ENCODE measurements around the gene ATP10A. TPM values are rescaled to one million over a fixed set of nuclear protein-coding genes. Genes with fewer than 3 reads are reported as not detected.

The ATP10A gene
- polyA plus RNA-seq, 3 donors, result 0.71 to 3.9 (median 0.92) TPM

DNA sequence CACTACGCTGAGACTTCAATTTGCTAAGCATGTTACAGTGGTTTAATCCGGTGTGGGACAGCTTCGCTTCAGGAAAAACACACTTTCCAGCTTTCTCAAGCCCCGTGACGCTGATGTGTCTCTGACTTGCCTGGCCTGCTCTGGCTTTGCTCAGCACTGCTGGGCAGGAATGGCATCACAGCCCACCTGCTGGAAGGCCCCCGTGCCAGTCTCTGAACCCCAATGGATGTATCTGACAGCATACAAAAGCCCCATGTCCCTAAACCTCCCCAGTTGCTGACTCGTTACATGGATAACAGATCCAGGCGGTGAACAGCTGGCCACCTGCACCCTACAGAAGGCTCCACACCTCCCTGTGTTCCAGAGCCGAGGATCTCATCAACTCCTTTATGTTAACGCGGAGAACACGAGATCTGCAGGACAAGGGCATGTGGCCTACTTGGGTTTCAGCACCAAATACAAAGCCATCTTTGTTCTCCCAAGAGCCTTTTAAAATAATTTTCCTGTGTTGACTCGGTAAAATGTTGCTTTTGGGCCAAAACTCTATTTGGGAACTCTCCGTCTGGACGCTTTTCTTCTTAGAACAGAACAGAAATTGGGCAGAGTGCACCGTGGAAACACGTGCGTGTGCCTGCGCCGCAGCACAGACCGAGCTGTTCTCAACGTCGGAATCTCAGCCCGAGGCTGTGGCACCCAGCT is 61.4 kb downstream of the ATP10A start:
- intact Hi-C loops (cut with micrococcal nuclease), result no loop called here
- Mint-ChIP-seq H3K9me3 (no peaks in the 10 kb centered on the region), H3K27me3 (ENCODE audit: low read depth in 3 of 3) (peaks cover 4 to 16% (median 11%) of the 10 kb centered on the region in 3 donors), H3K27ac (peak overlapping the region in 1 of 7 donors; percentile 33), H3K4me3 (no peak overlapping the region), H3K36me3 (peaks cover 0 to 7% of the 10 kb centered on the region in 2 donors), H3K4me1 (peaks cover 41% of the 10 kb centered on the region)
- Histone ChIP-seq H3K27ac (ENCODE audit: low read depth in 1 of 2, low read length in 2 of 2) (no peak overlapping the region), H3K4me2 (replicated peaks; ENCODE audit: extremely low read depth, low read length, poor library complexity, severe bottlenecking) (no peak overlapping the region), H4K20me1 (ENCODE audit: insufficient read depth, low read length) (no peaks in the 10 kb centered on the region), H3K79me2 (ENCODE audit: insufficient read depth, low read length) (peaks cover 2% of the 10 kb centered on the region), H3K36me3 (replicated peaks in 1 of 2; ENCODE audit: control insufficient read depth in 1 of 2, insufficient read depth in 2 of 2, low read length in 2 of 2) (peaks cover 0 to 5% of the 10 kb centered on the region in 2 donors), H2AFZ (ENCODE audit: insufficient read depth, low read depth, low read length, poor library complexity, severe bottlenecking) (no peak overlapping the region), H3K4me1 (ENCODE audit: control insufficient read depth in 1 of 2, insufficient read depth in 2 of 2, low read length in 2 of 2) (peaks cover 27 to 37% of the 10 kb centered on the region in 2 donors), H3K4me3 (replicated peaks in 1 of 3; ENCODE audit: low read depth in 2 of 3, low read length in 3 of 3) (no peak overlapping the region), H3K9me3 (replicated peaks in 1 of 2; ENCODE audit: control insufficient read depth in 1 of 2, insufficient read depth in 1 of 2, low read length in 2 of 2) (no peaks in the 10 kb centered on the region), H3K9ac (ENCODE audit: insufficient read depth, low read length, poor library complexity, severe bottlenecking) (no peak overlapping the region), H3K27me3 (ENCODE audit: control insufficient read depth in 2 of 2, insufficient read depth in 2 of 2, low read length in 2 of 2) (no peaks in the 10 kb centered on the region)
- no peak for DNase-seq
- 93% methylated on average over 23 of the region's 24 CpGs for WGBS (ENCODE audit: insufficient coverage)
- TF ChIP-seq, protein P1, sequence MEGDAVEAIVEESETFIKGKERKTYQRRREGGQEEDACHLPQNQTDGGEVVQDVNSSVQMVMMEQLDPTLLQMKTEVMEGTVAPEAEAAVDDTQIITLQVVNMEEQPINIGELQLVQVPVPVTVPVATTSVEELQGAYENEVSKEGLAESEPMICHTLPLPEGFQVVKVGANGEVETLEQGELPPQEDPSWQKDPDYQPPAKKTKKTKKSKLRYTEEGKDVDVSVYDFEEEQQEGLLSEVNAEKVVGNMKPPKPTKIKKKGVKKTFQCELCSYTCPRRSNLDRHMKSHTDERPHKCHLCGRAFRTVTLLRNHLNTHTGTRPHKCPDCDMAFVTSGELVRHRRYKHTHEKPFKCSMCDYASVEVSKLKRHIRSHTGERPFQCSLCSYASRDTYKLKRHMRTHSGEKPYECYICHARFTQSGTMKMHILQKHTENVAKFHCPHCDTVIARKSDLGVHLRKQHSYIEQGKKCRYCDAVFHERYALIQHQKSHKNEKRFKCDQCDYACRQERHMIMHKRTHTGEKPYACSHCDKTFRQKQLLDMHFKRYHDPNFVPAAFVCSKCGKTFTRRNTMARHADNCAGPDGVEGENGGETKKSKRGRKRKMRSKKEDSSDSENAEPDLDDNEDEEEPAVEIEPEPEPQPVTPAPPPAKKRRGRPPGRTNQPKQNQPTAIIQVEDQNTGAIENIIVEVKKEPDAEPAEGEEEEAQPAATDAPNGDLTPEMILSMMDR (IDR thresholded peaks at IDR 0.05), result no peak

DNA sequence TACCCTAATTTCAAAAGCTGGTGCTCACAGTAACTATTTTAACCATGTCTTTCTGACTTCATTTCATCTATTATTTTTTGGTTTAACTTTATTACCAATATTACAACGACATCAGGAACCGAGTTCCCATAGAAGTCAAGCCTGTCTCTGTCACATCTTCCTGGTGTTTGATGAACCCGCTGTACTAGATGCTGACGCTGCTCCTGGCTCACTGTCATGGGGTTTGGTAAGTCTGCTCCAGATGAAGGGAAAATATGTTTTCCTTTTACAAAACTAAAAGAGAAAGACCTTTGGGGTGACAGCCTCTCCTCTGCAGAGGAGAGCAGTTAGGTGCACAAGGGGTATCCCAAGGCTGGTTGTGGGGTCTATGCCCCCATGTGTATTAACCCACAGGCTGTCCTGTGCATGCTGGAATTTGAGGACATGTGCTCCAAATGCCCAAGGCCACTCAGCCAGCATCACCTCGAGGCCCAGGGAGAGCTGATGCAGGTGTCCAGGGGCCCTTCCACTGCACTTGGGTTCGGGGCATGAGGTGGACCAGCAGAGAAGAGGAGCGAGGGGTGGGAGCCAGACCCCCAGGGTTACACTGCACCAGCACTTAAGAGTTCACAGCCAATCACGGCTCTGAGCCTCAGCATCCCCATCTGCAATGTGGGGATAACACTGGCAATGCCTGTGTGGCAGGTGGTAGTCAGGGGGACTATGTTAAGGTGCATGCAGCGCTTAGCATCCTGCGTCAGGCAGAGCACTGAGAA is 62.2 kb downstream of the ATP10A start:
- intact Hi-C loops (cut with micrococcal nuclease), result no loop called here
- no peaks in the 10 kb centered on the region for H3K9me3 ChIP-seq (replicated peaks in 1 of 2; ENCODE audit: control insufficient read depth in 1 of 2, insufficient read depth in 1 of 2, low read length in 2 of 2)
- no peaks in the 10 kb centered on the region for H3K27me3 ChIP-seq (ENCODE audit: control insufficient read depth in 2 of 2, insufficient read depth in 2 of 2, low read length in 2 of 2)
- H3K36me3 ChIP-seq (replicated peaks in 1 of 2; ENCODE audit: control insufficient read depth in 1 of 2, insufficient read depth in 2 of 2, low read length in 2 of 2), result peaks cover 0 to 5% of the 10 kb centered on the region in 2 donors
- Mint-ChIP-seq H3K4me3 (peak overlapping the region; percentile 64 to 88), H3K27ac (peak overlapping the region in 1 of 7 donors; percentile 43), H3K4me1 (peaks cover 40% of the 10 kb centered on the region), H3K9me3 (no peaks in the 10 kb centered on the region), H3K36me3 (peaks cover 0 to 7% of the 10 kb centered on the region in 2 donors), H3K27me3 (ENCODE audit: low read depth in 3 of 3) (peaks cover 4 to 16% (median 11%) of the 10 kb centered on the region in 3 donors)
- no peak overlapping the region for H3K9ac ChIP-seq (ENCODE audit: insufficient read depth, low read length, poor library complexity, severe bottlenecking)
- no peak for DNase-seq
- H3K4me2 ChIP-seq (replicated peaks; ENCODE audit: extremely low read depth, low read length, poor library complexity, severe bottlenecking), result peak overlapping the region; percentile 57
- peaks cover 29 to 42% of the 10 kb centered on the region in 2 donors for H3K4me1 ChIP-seq (ENCODE audit: control insufficient read depth in 1 of 2, insufficient read depth in 2 of 2, low read length in 2 of 2)
- H3K27ac ChIP-seq (ENCODE audit: low read depth in 1 of 2, low read length in 2 of 2), result no peak overlapping the region
- H4K20me1 ChIP-seq (ENCODE audit: insufficient read depth, low read length), result no peaks in the 10 kb centered on the region
- H2AFZ ChIP-seq (ENCODE audit: insufficient read depth, low read depth, low read length, poor library complexity, severe bottlenecking), result peak overlapping the region; percentile 74
- TF ChIP-seq, protein P1 (IDR thresholded peaks at IDR 0.05), result no peak
- peaks cover 2% of the 10 kb centered on the region for H3K79me2 ChIP-seq (ENCODE audit: insufficient read depth, low read length)
- 91% methylated on average over 6 of the region's 10 CpGs for WGBS (ENCODE audit: insufficient coverage)
- H3K4me3 ChIP-seq (replicated peaks in 1 of 3; ENCODE audit: low read depth in 2 of 3, low read length in 3 of 3), result peak overlapping the region in 1 of 3 experiments; percentile 49

Measured in CD14-positive monocyte (primary cell).